GM19328 (cell line): Measurements from ENCODE around the gene HOXD10.

Experiments used
- ATAC-seq: cut with Tn5 transposase; IDR thresholded peaks from one replicate; pipeline ENCODE4 v1.9.1; 2021; ENCODE audit warnings: mild to moderate bottlenecking, moderate library complexity; ENCODE audit not compliant: unreplicated experiment

HOXD10 gene

GRCh38 chr2:176115883-176116813, at the start of gene HOXD10:
HOXD10 (plus strand) TSS chr2:176116778; CDS start chr2:176116834, 56 bp downstream.
- ATAC-seq = no peak

- no peak for ATAC-seq
Measured at GRCh38 chr2:176067589-176068418, 48.8 kb upstream of the HOXD10 start.

- ATAC-seq = no peak
Measured at GRCh38 chr2:176068419-176068832, 48.2 kb upstream of the HOXD10 start.

- ATAC-seq = no peak
Measured at GRCh38 chr2:176071330-176072291, 45.0 kb upstream of the HOXD10 start.

- ATAC-seq = no peak
Measured at GRCh38 chr2:176072292-176072669, 44.3 kb upstream of the HOXD10 start.

- no peak for ATAC-seq
Measured at GRCh38 chr2:176072951-176073904, 43.4 kb upstream of the HOXD10 start.

GRCh38 chr2:176074919-176075425, 41.6 kb upstream of the HOXD10 start:
- no peak for ATAC-seq

GRCh38 chr2:176075481-176075880, 41.1 kb upstream of the HOXD10 start:
- no peak for ATAC-seq

- ATAC-seq = no peak
Measured at GRCh38 chr2:176076063-176076462, 40.5 kb upstream of the HOXD10 start.

- ATAC-seq = no peak
Measured at GRCh38 chr2:176076796-176077195, 39.8 kb upstream of the HOXD10 start.

- no peak for ATAC-seq
Measured at GRCh38 chr2:176078541-176079284, 37.9 kb upstream of the HOXD10 start.

- ATAC-seq = no peak
Measured at GRCh38 chr2:176079285-176079830, 37.2 kb upstream of the HOXD10 start.

- ATAC-seq = no peak
Measured at GRCh38 chr2:176079831-176080539, 36.6 kb upstream of the HOXD10 start.

GRCh38 chr2:176080540-176081375, 35.8 kb upstream of the HOXD10 start:
- no peak for ATAC-seq

GRCh38 chr2:176081376-176081836, 35.2 kb upstream of the HOXD10 start:
- ATAC-seq = no peak

- ATAC-seq = no peak
Measured at GRCh38 chr2:176081837-176082524, 34.6 kb upstream of the HOXD10 start.
